GM18907 (cell line): ENCODE measurements around the gene SH2B3.
"Not testable (repeated sequence)": the region's sequence is repeated elsewhere in the genome, so short reads cannot be mapped to it uniquely, and the experiment has no call there.

ENCODE experiments used
- ATAC-seq: cut with Tn5 transposase; IDR thresholded peaks from one replicate; pipeline ENCODE4 v1.9.1; 2021; ENCODE audit warnings: mild to moderate bottlenecking, moderate library complexity; ENCODE audit not compliant: unreplicated experiment

Gene SH2B3

GRCh38 chr12:111455448-111456320 lies 50.0 kb downstream of the SH2B3 start:
- no peak for ATAC-seq

GRCh38 chr12:111457071-111457470 lies 51.3 kb downstream of the SH2B3 start:
- no peak for ATAC-seq

- ATAC-seq, result no peak
Measured at GRCh38 chr12:111457577-111457976, 51.9 kb downstream of the SH2B3 start.

- no peak for ATAC-seq
Measured at GRCh38 chr12:111458546-111459172, 52.9 kb downstream of the SH2B3 start.

GRCh38 chr12:111460111-111460510 lies 54.4 kb downstream of the SH2B3 start:
- not testable (repeated sequence) for ATAC-seq

GRCh38 chr12:111462210-111462769 lies 56.6 kb downstream of the SH2B3 start:
- no peak for ATAC-seq

- ATAC-seq, result no peak
Measured at GRCh38 chr12:111467092-111467856, 61.6 kb downstream of the SH2B3 start.

GRCh38 chr12:111467857-111468241 lies 62.1 kb downstream of the SH2B3 start:
- no peak for ATAC-seq

- no peak for ATAC-seq
Measured at GRCh38 chr12:111469401-111469800, 63.7 kb downstream of the SH2B3 start.

- ATAC-seq, result no peak
Measured at GRCh38 chr12:111471236-111471635, 65.5 kb downstream of the SH2B3 start.

- no peak for ATAC-seq
Measured at GRCh38 chr12:111482462-111482861, 76.7 kb downstream of the SH2B3 start.

GRCh38 chr12:111488271-111488670 lies 82.5 kb downstream of the SH2B3 start:
- no peak for ATAC-seq

- ATAC-seq, result no peak
Measured at GRCh38 chr12:111488798-111489197, 83.1 kb downstream of the SH2B3 start.

GRCh38 chr12:111492979-111493378 lies 87.3 kb downstream of the SH2B3 start:
- not testable (repeated sequence) for ATAC-seq

- ATAC-seq, result no peak
Measured at GRCh38 chr12:111494676-111495075, 89.0 kb downstream of the SH2B3 start.
